GM12874 (cell line): Measurements from ENCODE around the gene MYL10.

Experiments
- TF ChIP-seq, protein P1 (sequence below): IDR thresholded peaks from 2 replicates; pipeline ENCODE4 v1.5.1; 2011; ENCODE audit warnings: low read depth, mild to moderate bottlenecking, control low read depth, low read length, moderate library complexity; ENCODE audit not compliant: insufficient read depth

MYL10 gene

DNA sequence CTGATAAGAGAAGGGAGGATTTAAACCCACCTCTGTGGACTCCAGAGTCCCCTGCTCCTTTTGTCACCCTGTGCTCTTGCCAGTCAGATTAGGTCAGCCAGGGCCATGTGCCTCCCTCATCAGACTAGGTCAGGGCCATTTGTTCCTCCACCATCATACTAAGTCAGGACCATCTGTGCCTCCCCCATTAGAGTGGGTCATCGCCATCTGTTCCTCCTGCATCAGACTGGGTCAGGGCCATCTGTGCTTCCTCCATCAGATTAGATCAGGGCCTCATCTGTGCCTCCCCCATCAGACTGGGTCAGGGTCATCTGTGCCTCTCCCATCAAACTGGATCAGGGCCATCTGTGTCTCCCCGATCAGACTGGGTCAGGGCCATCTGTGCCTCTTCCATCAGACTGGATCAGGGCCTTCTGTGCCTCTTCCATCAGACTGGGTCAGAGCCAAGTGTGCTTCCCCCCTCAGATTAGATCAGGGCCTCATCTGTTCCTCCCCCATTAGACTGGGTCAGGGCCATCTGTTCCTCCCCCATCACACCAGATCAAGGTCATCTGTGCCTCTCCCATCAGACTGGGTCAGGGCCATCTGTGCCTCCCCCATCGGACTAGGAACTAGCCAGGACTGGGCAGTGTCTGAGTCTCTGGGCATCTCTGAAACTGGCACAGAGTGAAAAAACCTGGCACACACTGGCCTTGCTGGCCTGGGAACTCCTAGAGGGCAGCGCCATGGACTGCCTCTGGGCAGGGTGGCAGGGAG, 11.5 kb downstream of the MYL10 start:
- TF ChIP-seq, protein P1, sequence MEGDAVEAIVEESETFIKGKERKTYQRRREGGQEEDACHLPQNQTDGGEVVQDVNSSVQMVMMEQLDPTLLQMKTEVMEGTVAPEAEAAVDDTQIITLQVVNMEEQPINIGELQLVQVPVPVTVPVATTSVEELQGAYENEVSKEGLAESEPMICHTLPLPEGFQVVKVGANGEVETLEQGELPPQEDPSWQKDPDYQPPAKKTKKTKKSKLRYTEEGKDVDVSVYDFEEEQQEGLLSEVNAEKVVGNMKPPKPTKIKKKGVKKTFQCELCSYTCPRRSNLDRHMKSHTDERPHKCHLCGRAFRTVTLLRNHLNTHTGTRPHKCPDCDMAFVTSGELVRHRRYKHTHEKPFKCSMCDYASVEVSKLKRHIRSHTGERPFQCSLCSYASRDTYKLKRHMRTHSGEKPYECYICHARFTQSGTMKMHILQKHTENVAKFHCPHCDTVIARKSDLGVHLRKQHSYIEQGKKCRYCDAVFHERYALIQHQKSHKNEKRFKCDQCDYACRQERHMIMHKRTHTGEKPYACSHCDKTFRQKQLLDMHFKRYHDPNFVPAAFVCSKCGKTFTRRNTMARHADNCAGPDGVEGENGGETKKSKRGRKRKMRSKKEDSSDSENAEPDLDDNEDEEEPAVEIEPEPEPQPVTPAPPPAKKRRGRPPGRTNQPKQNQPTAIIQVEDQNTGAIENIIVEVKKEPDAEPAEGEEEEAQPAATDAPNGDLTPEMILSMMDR, result no peak

DNA sequence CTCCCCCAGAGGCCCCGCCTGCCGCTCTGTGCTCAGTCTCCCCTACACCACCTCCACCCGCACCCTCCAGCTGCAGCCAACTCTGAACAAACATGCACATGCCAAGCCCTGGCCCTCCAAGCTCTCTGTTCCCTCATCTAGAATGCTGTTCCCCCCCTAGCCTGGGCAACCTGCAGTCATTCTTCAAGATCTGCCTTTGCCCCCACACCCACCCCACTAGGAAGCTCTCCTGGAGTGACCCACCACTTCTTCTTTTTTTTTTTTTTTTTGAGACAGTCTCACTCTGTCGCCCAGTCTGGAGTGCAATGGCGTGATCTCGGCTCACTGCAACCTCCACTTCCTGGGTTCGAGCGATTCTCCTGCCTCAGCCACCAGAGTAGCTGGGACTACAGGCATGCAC, 13.7 kb downstream of the MYL10 start:
- TF ChIP-seq, protein P1, result no peak

- TF ChIP-seq, protein P1, result no peak
Measured at GRCh38 chr7:101614939-101615302, 14.2 kb downstream of the MYL10 start.

DNA sequence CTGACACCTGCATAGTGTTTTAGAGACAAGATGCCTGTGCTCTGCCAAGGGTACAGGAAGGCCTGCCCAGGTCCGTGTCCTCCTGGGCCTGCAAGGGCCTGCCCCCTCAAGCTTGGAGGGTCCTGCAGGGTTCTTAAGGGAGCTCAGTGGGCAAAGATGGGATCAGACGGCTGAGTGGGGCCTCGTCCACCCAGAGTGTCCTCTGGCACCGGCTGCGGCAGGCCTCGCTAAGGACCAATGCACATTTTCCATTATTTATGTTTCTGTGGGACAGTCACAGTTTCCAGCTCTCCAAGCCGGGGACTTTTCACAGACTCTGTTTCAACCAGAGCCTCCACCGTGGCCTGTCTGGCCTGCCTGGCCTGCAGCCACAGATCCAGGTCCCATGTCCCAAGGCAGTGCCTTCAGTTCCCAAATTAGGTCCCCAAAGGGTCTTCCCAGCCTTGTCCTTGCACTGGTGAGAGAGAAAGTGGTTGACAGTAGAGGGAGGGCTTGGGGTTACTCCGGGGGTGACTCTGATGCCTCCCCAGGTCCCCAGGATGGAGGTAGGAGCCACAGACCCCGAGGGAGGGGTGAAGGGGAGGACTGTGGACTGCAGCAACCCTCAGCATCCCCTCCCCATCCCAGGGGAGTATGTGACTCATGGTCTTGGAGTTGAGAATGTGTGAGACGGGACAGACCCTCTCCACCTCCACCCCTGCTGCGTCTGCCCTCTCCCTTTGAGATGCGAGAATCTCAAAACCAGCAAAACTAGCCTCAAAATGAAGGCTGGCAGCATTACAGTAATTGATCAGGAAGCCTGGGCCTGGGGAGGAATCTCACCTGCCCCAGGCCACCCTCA, 14.8 kb downstream of the MYL10 start:
- TF ChIP-seq, protein P1, result no peak

DNA sequence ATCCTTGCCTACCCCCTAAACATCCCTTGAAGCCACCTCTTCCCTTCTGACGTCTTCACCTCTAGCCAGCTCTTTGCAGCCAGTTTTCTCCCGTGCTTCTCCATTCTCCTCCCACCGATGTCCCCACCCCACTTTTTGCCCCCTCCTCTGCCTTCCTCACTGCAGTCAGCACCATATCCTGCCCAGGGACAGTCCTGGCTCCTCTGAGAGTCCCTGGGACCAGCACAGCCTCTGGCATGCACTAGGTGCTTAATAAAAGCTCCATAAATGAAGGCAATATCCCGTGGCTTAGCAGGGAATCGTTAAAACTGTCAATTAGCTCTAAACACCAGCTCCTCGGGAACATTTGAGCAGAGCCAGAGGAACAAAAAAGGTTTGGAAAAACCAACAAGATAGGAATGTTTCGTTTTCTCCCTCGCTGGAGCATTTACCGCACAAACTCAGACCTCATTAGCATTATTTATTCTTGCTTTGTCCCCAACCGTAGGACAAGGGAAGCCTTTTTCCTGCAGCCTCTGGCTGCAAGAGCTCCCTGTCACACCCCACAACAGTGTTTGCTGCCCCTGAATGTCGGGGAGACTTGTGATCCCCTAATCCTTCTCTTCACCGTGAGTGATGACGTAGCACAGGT, 16.1 kb downstream of the MYL10 start:
- TF ChIP-seq, protein P1, result no peak

DNA sequence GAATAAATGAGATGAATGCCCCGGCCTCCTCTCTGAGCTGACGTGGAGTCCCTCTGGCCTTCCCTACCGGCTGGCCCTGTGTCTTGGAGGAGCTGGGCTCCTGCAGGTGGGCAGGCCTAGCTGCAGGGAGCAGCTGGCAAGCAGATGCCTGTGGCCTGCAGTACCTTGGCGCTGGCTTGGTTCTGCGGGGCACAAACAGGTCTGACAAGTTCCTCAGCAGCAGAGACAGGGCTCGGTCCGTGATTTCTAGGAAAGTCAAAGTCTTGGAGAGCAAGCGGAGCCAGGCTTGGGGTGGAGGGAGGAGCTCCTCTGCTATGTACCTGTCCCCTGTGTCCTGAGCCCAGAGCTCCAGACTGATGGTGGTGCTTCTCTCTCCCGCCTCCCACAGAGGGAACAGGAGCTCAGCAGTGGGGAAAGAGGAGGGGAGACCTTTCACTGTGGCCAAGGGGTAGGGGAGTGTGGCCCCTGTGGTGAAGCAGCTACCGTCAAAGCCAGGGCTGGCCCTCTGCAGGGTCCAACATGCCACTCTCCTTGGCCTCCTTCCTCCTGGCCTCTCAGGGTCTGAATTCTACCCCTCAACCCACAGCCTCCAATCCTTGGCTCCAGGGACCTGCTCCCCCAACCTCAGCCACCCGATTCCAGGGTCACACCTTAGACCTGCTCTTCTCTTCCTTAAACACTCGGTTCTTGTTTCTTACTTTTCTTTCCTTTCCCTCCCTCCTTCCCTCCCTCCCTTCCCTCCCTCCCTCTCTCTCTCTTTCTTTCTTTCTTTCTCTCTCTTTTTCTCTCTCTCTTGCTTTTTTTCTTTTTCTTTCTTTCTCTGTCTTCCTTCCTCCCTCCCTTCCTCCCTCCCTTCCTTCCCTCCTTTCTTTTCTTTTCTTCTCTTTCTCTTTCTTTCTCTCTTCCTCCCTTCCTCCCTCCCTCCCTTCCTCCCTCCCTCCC, 20.1 kb downstream of the MYL10 start:
- TF ChIP-seq, protein P1, result no peak

- TF ChIP-seq, protein P1, result no peak
Measured at GRCh38 chr7:101606498-101606923, 22.6 kb downstream of the MYL10 start.
